Activated CD4-positive, CD25-positive, alpha-beta regulatory T cell (primary cell): ENCODE measurements around the gene OLIG3.

ENCODE experiments used
- DNase-seq, 4 experiments: peaks; one replicate each; lab custom pipeline; 2025; lab: John Stamatoyannopoulos, UW

Gene OLIG3

DNA sequence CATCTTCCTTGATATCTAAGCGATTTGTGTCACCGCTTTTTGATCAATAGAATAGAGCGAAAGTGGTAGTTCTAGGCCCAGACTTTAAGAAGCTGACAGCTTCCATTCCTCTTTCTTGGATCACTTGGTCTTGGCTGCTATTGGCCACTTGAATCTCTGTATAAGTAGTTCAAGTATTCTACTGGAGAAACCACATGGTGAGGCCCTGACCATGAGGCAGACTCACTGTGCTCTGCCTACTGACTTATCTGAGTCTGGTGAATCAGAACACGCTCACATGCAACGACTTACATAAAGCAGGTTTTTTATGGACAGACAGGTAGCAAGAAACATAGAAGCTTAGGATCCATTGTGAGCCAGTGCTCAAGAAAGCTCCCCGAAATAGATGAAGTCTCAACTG lies 27.0 kb downstream of the OLIG3 start:
- no peak for DNase-seq

GRCh38 chr6:137465378-137466009 lies 28.7 kb downstream of the OLIG3 start:
- DNase-seq: no peak

GRCh38 chr6:137452333-137452894 lies 41.8 kb downstream of the OLIG3 start:
- DNase-seq: no peak

GRCh38 chr6:137443901-137444300 lies 50.3 kb downstream of the OLIG3 start:
- DNase-seq: no peak
